Ishikawa (cell line): Measurements from ENCODE around the gene NOCT.
A peak's percentile ranks its signal among the peaks of the same experiment; 100 is the strongest.

Experiments
- CEBPB ChIP-seq: IDR thresholded peaks from 2 replicates; pipeline ENCODE4 v1.6.1; 2012
- CREB1 ChIP-seq: IDR thresholded peaks from 2 replicates; pipeline ENCODE4 v1.6.1; 2012; ENCODE audit warnings: low read depth
- EGR1 ChIP-seq: IDR thresholded peaks from 2 replicates; pipeline ENCODE4 v1.6.1; 2012
- EP300 ChIP-seq: IDR thresholded peaks from 2 replicates; pipeline ENCODE4 v1.6.1; 2012; ENCODE audit warnings: borderline replicate concordance
- FOXM1 ChIP-seq: IDR thresholded peaks from 2 replicates; pipeline ENCODE4 v1.6.1; 2012; ENCODE audit warnings: low read depth, borderline replicate concordance
- MAX ChIP-seq: IDR thresholded peaks from 2 replicates; pipeline ENCODE4 v1.6.1; 2012
- NFIC ChIP-seq: IDR thresholded peaks from 2 replicates; pipeline ENCODE4 v1.6.1; 2012
- RAD21 ChIP-seq: IDR thresholded peaks from 2 replicates; pipeline ENCODE4 v1.6.1; 2012; ENCODE audit warnings: low read depth
- TAF1 ChIP-seq: IDR thresholded peaks from 2 replicates; pipeline ENCODE4 v1.6.1; 2012; ENCODE audit warnings: low read depth, mild to moderate bottlenecking
- TCF12 ChIP-seq: IDR thresholded peaks from 2 replicates; pipeline ENCODE4 v1.6.1; 2012; ENCODE audit warnings: low read depth
- TEAD4 ChIP-seq: IDR thresholded peaks from 2 replicates; pipeline ENCODE4 v1.6.1; 2012
- USF1 ChIP-seq: IDR thresholded peaks from 2 replicates; pipeline ENCODE4 v1.6.1; 2012
- YY1 ChIP-seq: IDR thresholded peaks from 2 replicates; pipeline ENCODE4 v1.6.1; 2012; ENCODE audit warnings: low read depth
- ZBTB7A ChIP-seq: IDR thresholded peaks from 2 replicates; pipeline ENCODE4 v1.6.1; 2012; ENCODE audit warnings: low read depth
- TF ChIP-seq, protein P1 (sequence below): IDR thresholded peaks from 2 replicates; pipeline ENCODE4 v1.6.1; 2012; ENCODE audit warnings: low read depth, mild to moderate bottlenecking

NOCT gene

DNA sequence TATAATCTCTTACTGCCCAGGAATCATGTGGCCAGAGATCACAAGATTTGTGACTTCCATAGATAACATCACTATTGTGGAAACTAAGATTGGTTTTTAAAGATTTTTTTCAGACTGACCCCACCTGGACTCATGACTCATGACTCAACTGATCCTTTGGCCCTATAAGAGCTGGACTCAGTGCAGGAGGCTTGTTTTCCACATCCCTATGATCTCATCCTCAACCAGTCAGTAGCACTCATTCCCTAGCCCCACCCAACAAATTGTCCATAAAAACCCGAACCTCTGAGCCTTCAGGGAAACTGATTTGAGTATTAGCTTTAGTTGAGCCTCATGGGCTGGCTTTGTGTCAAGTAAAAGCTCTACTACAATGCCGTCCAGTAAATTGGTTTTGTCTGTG, 7.9 kb upstream of the NOCT start:
- no peak for TF ChIP-seq EGR1
- no peak for TF ChIP-seq TAF1
- no peak for TF ChIP-seq CEBPB
- TF ChIP-seq TEAD4: no peak
- no peak for TF ChIP-seq ZBTB7A
- no peak for TF ChIP-seq RAD21
- TF ChIP-seq, protein P1, sequence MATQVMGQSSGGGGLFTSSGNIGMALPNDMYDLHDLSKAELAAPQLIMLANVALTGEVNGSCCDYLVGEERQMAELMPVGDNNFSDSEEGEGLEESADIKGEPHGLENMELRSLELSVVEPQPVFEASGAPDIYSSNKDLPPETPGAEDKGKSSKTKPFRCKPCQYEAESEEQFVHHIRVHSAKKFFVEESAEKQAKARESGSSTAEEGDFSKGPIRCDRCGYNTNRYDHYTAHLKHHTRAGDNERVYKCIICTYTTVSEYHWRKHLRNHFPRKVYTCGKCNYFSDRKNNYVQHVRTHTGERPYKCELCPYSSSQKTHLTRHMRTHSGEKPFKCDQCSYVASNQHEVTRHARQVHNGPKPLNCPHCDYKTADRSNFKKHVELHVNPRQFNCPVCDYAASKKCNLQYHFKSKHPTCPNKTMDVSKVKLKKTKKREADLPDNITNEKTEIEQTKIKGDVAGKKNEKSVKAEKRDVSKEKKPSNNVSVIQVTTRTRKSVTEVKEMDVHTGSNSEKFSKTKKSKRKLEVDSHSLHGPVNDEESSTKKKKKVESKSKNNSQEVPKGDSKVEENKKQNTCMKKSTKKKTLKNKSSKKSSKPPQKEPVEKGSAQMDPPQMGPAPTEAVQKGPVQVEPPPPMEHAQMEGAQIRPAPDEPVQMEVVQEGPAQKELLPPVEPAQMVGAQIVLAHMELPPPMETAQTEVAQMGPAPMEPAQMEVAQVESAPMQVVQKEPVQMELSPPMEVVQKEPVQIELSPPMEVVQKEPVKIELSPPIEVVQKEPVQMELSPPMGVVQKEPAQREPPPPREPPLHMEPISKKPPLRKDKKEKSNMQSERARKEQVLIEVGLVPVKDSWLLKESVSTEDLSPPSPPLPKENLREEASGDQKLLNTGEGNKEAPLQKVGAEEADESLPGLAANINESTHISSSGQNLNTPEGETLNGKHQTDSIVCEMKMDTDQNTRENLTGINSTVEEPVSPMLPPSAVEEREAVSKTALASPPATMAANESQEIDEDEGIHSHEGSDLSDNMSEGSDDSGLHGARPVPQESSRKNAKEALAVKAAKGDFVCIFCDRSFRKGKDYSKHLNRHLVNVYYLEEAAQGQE: no peak
- TF ChIP-seq USF1: no peak
- no peak for TF ChIP-seq CREB1
- no peak for TF ChIP-seq FOXM1
- TF ChIP-seq MAX: no peak
- no peak for TF ChIP-seq NFIC
- no peak for TF ChIP-seq YY1
- TF ChIP-seq TCF12: no peak
- no peak for TF ChIP-seq EP300

DNA sequence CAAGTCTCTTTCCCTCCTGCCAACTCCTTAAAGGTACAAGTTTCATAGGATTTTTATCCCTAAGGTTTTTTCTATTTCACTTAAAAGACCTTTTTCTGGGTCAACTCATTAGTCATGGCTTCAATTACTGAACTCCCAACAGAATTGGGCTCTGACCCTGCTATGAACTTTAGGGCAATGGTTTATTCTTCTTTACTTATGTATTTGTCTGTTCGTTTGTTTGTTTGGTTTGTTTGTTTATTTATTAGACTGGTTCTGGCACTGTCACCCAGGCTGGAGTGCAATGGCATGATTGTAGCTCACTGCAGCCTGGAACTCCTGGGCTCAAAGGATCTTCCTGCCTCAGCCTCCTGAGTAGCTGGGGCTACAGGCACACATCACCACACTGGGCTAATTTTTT, 5.9 kb upstream of the NOCT start:
- no peak for TF ChIP-seq EGR1

GRCh38 chr4:139011225-139011950, 4.2 kb upstream of the NOCT start:
- no peak for TF ChIP-seq CEBPB
- TF ChIP-seq TEAD4: no peak
- TF ChIP-seq FOXM1: no peak
- TF ChIP-seq TAF1: no peak
- no peak for TF ChIP-seq YY1
- no peak for TF ChIP-seq TCF12
- TF ChIP-seq ZBTB7A: no peak
- no peak for TF ChIP-seq RAD21
- TF ChIP-seq USF1: no peak
- no peak for TF ChIP-seq CREB1
- TF ChIP-seq, protein P1: no peak
- no peak for TF ChIP-seq EP300
- no peak for TF ChIP-seq NFIC

- TF ChIP-seq NFIC (peak; percentile 39), USF1 (no peak), TCF12 (peak; percentile 89), EP300 (peak; percentile 61; the same call in 1 of the 2 replicates), CREB1 (no peak), FOXM1 (0 out of 2 replicates have a peak, but pooled peaks have one; percentile 38), TEAD4 (peak; percentile 93)
Observed at GRCh38 chr4:139014371-139015268, 961 bp upstream of the NOCT start.

DNA sequence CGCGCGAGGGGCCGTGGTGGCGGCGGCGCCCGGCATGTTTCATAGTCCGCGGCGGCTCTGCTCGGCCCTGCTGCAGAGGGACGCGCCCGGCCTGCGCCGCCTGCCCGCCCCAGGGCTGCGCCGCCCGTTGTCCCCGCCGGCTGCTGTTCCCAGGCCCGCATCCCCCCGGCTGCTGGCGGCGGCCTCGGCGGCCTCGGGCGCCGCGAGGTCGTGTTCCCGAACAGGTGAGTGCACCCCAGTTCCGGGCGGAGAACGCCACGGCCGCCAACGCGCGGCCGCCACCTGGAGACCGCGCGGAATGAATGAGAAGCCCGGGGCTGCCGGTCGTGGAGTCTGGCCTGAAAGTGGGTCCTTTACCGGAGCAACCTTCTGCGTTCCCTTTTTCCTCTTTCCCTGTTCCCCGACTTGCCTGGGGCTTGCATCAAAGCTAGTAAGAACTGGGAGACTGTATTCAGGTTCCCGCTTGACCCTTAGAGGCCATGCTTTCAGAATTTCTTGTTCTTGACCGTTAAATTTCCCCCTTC, 429 bp downstream of the NOCT start:
- no peak for TF ChIP-seq FOXM1
- no peak for TF ChIP-seq TAF1
- TF ChIP-seq EGR1: no peak

GRCh38 chr4:139017861-139018260, 2.3 kb downstream of the NOCT start:
- TF ChIP-seq NFIC (no peak), EGR1 (no peak), YY1 (no peak), CEBPB (0 out of 2 replicates have a peak, but pooled peaks have one; percentile 5), MAX (no peak)
